ENCODE results near the gene GUSB.
A peak's percentile ranks its signal among the peaks of the same experiment; 100 is the strongest.
"Not testable (repeated sequence)": the region's sequence is repeated elsewhere in the genome, so short reads cannot be mapped to it uniquely, and the experiment has no call there.

GUSB gene

GRCh38 chr7:65946904-65947303, 35.1 kb downstream of the GUSB start:
- Histone ChIP-seq H3K4me3 (ENCODE audit: low read depth, low read length) (no peak overlapping the region), H3K4me1 (no peaks in the 10 kb centered on the region), H3K27ac (no peak overlapping the region), H2AFZ (no peak overlapping the region), H3K79me2 (no peaks in the 10 kb centered on the region), H3K4me2 (ENCODE audit: low read length) (no peak overlapping the region), H3K9me3 (ENCODE audit: control insufficient read depth, low read length) (no peaks in the 10 kb centered on the region), H3K36me3 (ENCODE audit: control insufficient read depth, insufficient read depth, low read length) (no peaks in the 10 kb centered on the region), H3K9ac (no peak overlapping the region), H3K27me3 (ENCODE audit: control insufficient read depth, insufficient read depth, low read length) (no peaks in the 10 kb centered on the region)
- TF ChIP-seq CTCF (IDR thresholded peaks at IDR 0.05) = no peak

GRCh38 chr7:65945787-65946186, 36.2 kb downstream of the GUSB start:
- not testable (repeated sequence) for H3K27ac ChIP-seq; H3K27me3 ChIP-seq (ENCODE audit: control insufficient read depth, insufficient read depth, low read length); H3K4me1 ChIP-seq; H3K4me3 ChIP-seq (ENCODE audit: low read depth, low read length); H3K79me2 ChIP-seq; H3K4me2 ChIP-seq (ENCODE audit: low read length); H3K9ac ChIP-seq; H3K36me3 ChIP-seq (ENCODE audit: control insufficient read depth, insufficient read depth, low read length); H3K9me3 ChIP-seq (ENCODE audit: control insufficient read depth, low read length); H2AFZ ChIP-seq

GRCh38 chr7:65938336-65938895, 43.6 kb downstream of the GUSB start:
- Histone ChIP-seq H3K36me3 (ENCODE audit: control insufficient read depth, insufficient read depth, low read length) (no peaks in the 10 kb centered on the region), H3K27ac (no peak overlapping the region), H3K4me3 (ENCODE audit: low read depth, low read length) (no peak overlapping the region), H3K79me2 (peaks cover 4% of the 10 kb centered on the region), H3K4me2 (ENCODE audit: low read length) (peak overlapping the region; percentile 36), H2AFZ (no peak overlapping the region), H3K27me3 (ENCODE audit: control insufficient read depth, insufficient read depth, low read length) (no peaks in the 10 kb centered on the region), H3K4me1 (peaks cover 11% of the 10 kb centered on the region), H3K9me3 (ENCODE audit: control insufficient read depth, low read length) (no peaks in the 10 kb centered on the region), H3K9ac (no peak overlapping the region)
- TF ChIP-seq CTCF (IDR thresholded peaks at IDR 0.05) = no peak

- H3K27me3 ChIP-seq (ENCODE audit: control insufficient read depth, insufficient read depth, low read length) = no peaks in the 10 kb centered on the region
- H3K4me2 ChIP-seq (ENCODE audit: low read length) = no peak overlapping the region
- H2AFZ ChIP-seq = no peak overlapping the region
- H3K27ac ChIP-seq = no peak overlapping the region
- H3K4me1 ChIP-seq = peaks cover 11% of the 10 kb centered on the region
- H3K9ac ChIP-seq = no peak overlapping the region
- no peaks in the 10 kb centered on the region for H3K36me3 ChIP-seq (ENCODE audit: control insufficient read depth, insufficient read depth, low read length)
- H3K4me3 ChIP-seq (ENCODE audit: low read depth, low read length) = no peak overlapping the region
- no peak for TF ChIP-seq CTCF (IDR thresholded peaks at IDR 0.05)
- H3K79me2 ChIP-seq = peaks cover 4% of the 10 kb centered on the region
- no peaks in the 10 kb centered on the region for H3K9me3 ChIP-seq (ENCODE audit: control insufficient read depth, low read length)
Measured at GRCh38 chr7:65937296-65937695, 44.7 kb downstream of the GUSB start.

- H3K9ac ChIP-seq = no peak overlapping the region
- H3K27ac ChIP-seq = no peak overlapping the region
- no peak overlapping the region for H3K4me2 ChIP-seq (ENCODE audit: low read length)
- H3K36me3 ChIP-seq (ENCODE audit: control insufficient read depth, insufficient read depth, low read length) = no peaks in the 10 kb centered on the region
- H3K4me3 ChIP-seq (ENCODE audit: low read depth, low read length) = no peak overlapping the region
- no peak for TF ChIP-seq CTCF (IDR thresholded peaks at IDR 0.05)
- no peaks in the 10 kb centered on the region for H3K9me3 ChIP-seq (ENCODE audit: control insufficient read depth, low read length)
- peaks cover 3% of the 10 kb centered on the region for H3K79me2 ChIP-seq
- H2AFZ ChIP-seq = no peak overlapping the region
- no peaks in the 10 kb centered on the region for H3K27me3 ChIP-seq (ENCODE audit: control insufficient read depth, insufficient read depth, low read length)
- H3K4me1 ChIP-seq = no peaks in the 10 kb centered on the region
Measured at GRCh38 chr7:65931685-65932084, 50.3 kb downstream of the GUSB start.
